Large intestine (tissue), 3 donors: ENCODE results near the gene VWA3B. TPM values are rescaled to one million over a fixed set of nuclear protein-coding genes. Genes with fewer than 3 reads are reported as not detected.

Source experiments
- DNase-seq, 2 donors: peaks; one replicate each; pipeline versions ENCODE4 v3.0.0 to v3.0.0-alpha.2; 2013
- H3K27ac ChIP-seq: one replicate; pipeline ENCODE4 v1.5.1; 2013; ENCODE audit warnings: low read length
- H3K27me3 ChIP-seq: 2 replicates; pipeline ENCODE4 v1.6.1; 2013; ENCODE audit warnings: low read length; ENCODE audit not compliant: control insufficient read depth, insufficient read depth
- H3K36me3 ChIP-seq: 2 replicates; pipeline ENCODE4 v1.6.1; 2013; ENCODE audit warnings: low read length; ENCODE audit not compliant: control insufficient read depth, insufficient read depth
- H3K4me1 ChIP-seq: one replicate; pipeline ENCODE4 v1.6.1; 2013; ENCODE audit warnings: low read length; ENCODE audit not compliant: control insufficient read depth, insufficient read depth
- H3K4me3 ChIP-seq: one replicate; pipeline ENCODE4 v1.5.1; 2013; ENCODE audit warnings: low read length
- H3K9me3 ChIP-seq: one replicate; pipeline ENCODE4 v1.6.1; 2013; ENCODE audit warnings: mild to moderate bottlenecking, low read depth, low read length, moderate library complexity; ENCODE audit not compliant: control insufficient read depth
- WGBS: methylation state at CpG from one replicate; pipeline ENCODE4 v1.1.5; 2013; ENCODE audit warnings: low lambda C conversion rate; ENCODE audit not compliant: insufficient coverage; 5-methylcytosine and 5-hydroxymethylcytosine counted together
- polyA plus RNA-seq: library from polyadenylated mRNA; unstranded; fragments of 120-200 nt; gene quantifications from one replicate; pipeline ENCODE4 v1.2.1, GENCODE V29; 2013

VWA3B gene
- polyA plus RNA-seq, 1 donor, result 0.09 TPM

DNA sequence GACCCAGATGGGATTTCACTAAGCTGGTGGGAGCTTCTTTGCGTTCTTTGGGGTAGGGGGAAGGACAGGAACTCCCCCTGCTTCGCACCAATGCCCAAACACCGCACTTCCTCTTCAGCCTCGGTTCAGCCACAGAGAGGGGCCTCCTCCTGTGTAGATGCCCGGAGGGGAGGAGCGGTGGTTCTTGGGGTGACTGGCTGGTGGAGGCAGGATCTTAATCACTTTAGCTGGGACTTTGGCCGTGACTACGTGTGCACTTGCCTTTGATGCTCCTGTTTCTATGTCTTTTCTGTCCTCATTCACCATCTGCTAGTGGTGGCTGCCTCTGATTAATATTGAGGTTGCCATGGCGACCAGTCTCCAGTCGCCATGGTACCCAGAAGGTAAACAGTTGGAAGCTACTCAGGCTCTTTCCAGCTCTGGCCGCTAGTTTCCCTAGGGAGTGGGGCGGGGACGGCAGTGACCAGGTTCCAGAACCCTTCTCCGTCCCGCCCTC, 261.1 kb downstream of the VWA3B start:
- Histone ChIP-seq H3K9me3 (peaks cover 14% of the 10 kb centered on the region), H3K4me3 (no peak overlapping the region), H3K4me1 (no peaks in the 10 kb centered on the region), H3K27me3 (peaks cover 73% of the 10 kb centered on the region), H3K27ac (no peak overlapping the region), H3K36me3 (no peaks in the 10 kb centered on the region)
- WGBS, result no CpG with 5 or more reads among the region's 15 CpGs
- peak; percentile 35 to 51 for DNase-seq

GRCh38 chr2:98350411-98350810, 263.4 kb downstream of the VWA3B start:
- Histone ChIP-seq H3K27me3 (peaks cover 57% of the 10 kb centered on the region), H3K27ac (no peak overlapping the region), H3K4me1 (no peaks in the 10 kb centered on the region), H3K4me3 (no peak overlapping the region), H3K9me3 (peaks cover 14% of the 10 kb centered on the region), H3K36me3 (no peaks in the 10 kb centered on the region)
- no CpG with 5 or more reads among the region's 1 CpG for WGBS
- DNase-seq, result no peak

GRCh38 chr2:98355881-98356280, 268.9 kb downstream of the VWA3B start:
- H3K36me3 ChIP-seq, result no peaks in the 10 kb centered on the region
- H3K27ac ChIP-seq, result no peak overlapping the region
- no peak overlapping the region for H3K4me3 ChIP-seq
- no peaks in the 10 kb centered on the region for H3K9me3 ChIP-seq
- no peaks in the 10 kb centered on the region for H3K4me1 ChIP-seq
- H3K27me3 ChIP-seq, result peaks cover 16% of the 10 kb centered on the region
- no peak for DNase-seq
- 100% methylated on average over 1 of the region's 3 CpGs for WGBS

GRCh38 chr2:98356729-98357128, 269.8 kb downstream of the VWA3B start:
- H3K4me1 ChIP-seq, result no peaks in the 10 kb centered on the region
- H3K36me3 ChIP-seq, result no peaks in the 10 kb centered on the region
- peaks cover 14% of the 10 kb centered on the region for H3K27me3 ChIP-seq
- 46% methylated on average over 3 of the region's 7 CpGs for WGBS
- H3K4me3 ChIP-seq, result no peak overlapping the region
- DNase-seq, result no peak
- H3K9me3 ChIP-seq, result no peaks in the 10 kb centered on the region
- H3K27ac ChIP-seq, result no peak overlapping the region

- WGBS, result no CpG with 5 or more reads among the region's 3 CpGs
- no peaks in the 10 kb centered on the region for H3K9me3 ChIP-seq
- H3K4me1 ChIP-seq, result no peaks in the 10 kb centered on the region
Observed at GRCh38 chr2:98357849-98358248, 270.9 kb downstream of the VWA3B start.

DNA sequence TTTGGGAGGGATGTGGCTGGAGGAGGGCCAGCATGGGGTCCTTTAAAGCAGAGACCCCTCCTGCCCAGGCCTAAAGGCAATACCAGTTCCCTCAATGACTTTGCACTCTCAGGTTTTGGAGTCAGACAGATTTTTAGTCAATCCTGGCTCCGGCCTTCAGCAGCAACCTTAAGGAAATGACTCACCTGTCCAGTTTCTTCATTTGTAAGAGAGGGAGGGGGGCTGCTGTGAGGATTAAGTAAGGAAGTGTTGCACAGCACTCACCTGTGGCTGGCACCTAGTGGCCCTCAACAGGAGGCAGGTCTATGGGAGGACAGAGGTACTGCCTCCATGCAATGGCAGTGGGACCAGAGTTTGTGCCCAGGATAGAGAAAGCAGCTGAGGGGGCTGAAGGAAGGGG, 273.0 kb downstream of the VWA3B start:
- WGBS, result no CpG with 5 or more reads among the region's 1 CpG
- no peak overlapping the region for H3K4me3 ChIP-seq
- no peaks in the 10 kb centered on the region for H3K4me1 ChIP-seq
- peaks cover 14% of the 10 kb centered on the region for H3K27me3 ChIP-seq
- no peaks in the 10 kb centered on the region for H3K9me3 ChIP-seq
- DNase-seq, result no peak
- no peak overlapping the region for H3K27ac ChIP-seq
- H3K36me3 ChIP-seq, result no peaks in the 10 kb centered on the region

More at GRCh38 chr2:98357849-98358248, 270.9 kb downstream of the VWA3B start:
- H3K27me3 ChIP-seq, result peaks cover 14% of the 10 kb centered on the region
- no peaks in the 10 kb centered on the region for H3K36me3 ChIP-seq
- no peak for DNase-seq
- no peak overlapping the region for H3K27ac ChIP-seq
- H3K4me3 ChIP-seq, result no peak overlapping the region

Other genes starting within 250 kb of the VWA3B start
- gene TMEM131, start 91.2 kb upstream of the VWA3B start, polyA plus RNA-seq, result 41.2 TPM